Thyroid gland (tissue), 4 donors: Measurements from ENCODE around the gene MAB21L3. TPM values are rescaled to one million over a fixed set of nuclear protein-coding genes. Genes with fewer than 3 reads are reported as not detected.

ENCODE experiments used
- DNase-seq, 2 donors: peaks; one replicate each; pipeline ENCODE4 v3.0.0-alpha.2; 2019
- H3K27ac ChIP-seq, 3 donors: fragments of 200-600 bp; sonication (generic); 1 replicate in 2 of 3; 2 replicates in 1 of 3; pipeline ENCODE4 v1.5.1; 2016 to 2019; ENCODE audit warnings: mild to moderate bottlenecking in 1 of 3, moderate library complexity in 1 of 3
- H3K27me3 ChIP-seq: fragments of 200-600 bp; sonication (generic); one replicate; pipeline ENCODE4 v1.5.1; 2019
- H3K36me3 ChIP-seq, 2 donors: fragments of 200-600 bp; sonication (generic); one replicate each; pipeline ENCODE4 v1.5.1; 2016 to 2019
- H3K4me1 ChIP-seq, 2 donors: fragments of 200-600 bp; sonication (generic); one replicate each; pipeline ENCODE4 v1.5.1; 2017 to 2019
- H3K4me3 ChIP-seq, 3 donors: fragments of 200-600 bp; sonication (generic); replicated peaks in 1 of 3; 1 replicate in 2 of 3; 2 replicates in 1 of 3; pipeline ENCODE4 v1.5.1; 2016; ENCODE audit warnings: mild to moderate bottlenecking in 1 of 3
- H3K9me3 ChIP-seq: fragments of 200-600 bp; sonication (generic); one replicate; pipeline ENCODE4 v1.5.1; 2017
- CTCF ChIP-seq, 6 experiments: fragments of 200-600 bp in 3 of 6; fragments of 450-650 bp in 3 of 6; sonication (generic) in 3 of 6; IDR thresholded peaks; one replicate each; pipeline ENCODE4 v1.5.1; 2016 to 2019; ENCODE audit warnings: antibody characterized with exemption in 6 of 6, mild to moderate bottlenecking in 2 of 6, inconsistent platforms in 1 of 6, moderate library complexity in 1 of 6
- POLR2A ChIP-seq, 2 donors: fragments of 450-650 bp; IDR thresholded peaks; one replicate each; pipeline ENCODE4 v1.6.1; 2017; ENCODE audit warnings: antibody characterized with exemption in 2 of 2, mild to moderate bottlenecking in 2 of 2, moderate library complexity in 1 of 2
- WGBS, 2 donors: methylation state at CpG; one replicate each; pipeline ENCODE4 v1.1.5; 2017; 5-methylcytosine and 5-hydroxymethylcytosine counted together
- intact Hi-C: fragments of 100-400 bp; cut with DNase I; formaldehyde crosslinking; loops from one replicate; pipeline ENCODE4 v1.15.1; 2023
- total RNA-seq, 4 donors: library from RNA; depleted of rRNA; stranded (reverse); fragments of >200 nt; gene quantifications; one replicate each; pipeline ENCODE4 v1.2.3, GENCODE V29; 2016

Gene MAB21L3
- total RNA-seq, 4 donors from 2014 or later, result 0.34 to 0.89 (median 0.73) TPM

GRCh38 chr1:116067566-116067890, 43.7 kb upstream of the MAB21L3 start:
- Histone ChIP-seq H3K4me1 (no peaks in the 10 kb centered on the region), H3K27ac (no peak overlapping the region), H3K4me3 (no peak overlapping the region), H3K27me3 (no peaks in the 10 kb centered on the region), H3K9me3 (no peaks in the 10 kb centered on the region), H3K36me3 (peaks cover 0 to 3% of the 10 kb centered on the region in 2 donors)
- intact Hi-C loops, result no loop called here
- 80% methylated on average over 2 of the region's 2 CpGs for WGBS, 2 donors
- no peak for TF ChIP-seq POLR2A (IDR thresholded peaks at IDR 0.05)
- TF ChIP-seq CTCF (IDR thresholded peaks at IDR 0.05), result no peak
- DNase-seq, result no peak

- Histone ChIP-seq H3K27ac (no peak overlapping the region), H3K27me3 (no peaks in the 10 kb centered on the region), H3K9me3 (no peaks in the 10 kb centered on the region), H3K4me1 (no peaks in the 10 kb centered on the region), H3K36me3 (no peaks in the 10 kb centered on the region), H3K4me3 (no peak overlapping the region)
- DNase-seq, result no peak
- intact Hi-C loops, result no loop called here
- TF ChIP-seq POLR2A (IDR thresholded peaks at IDR 0.05), result no peak
- TF ChIP-seq CTCF (IDR thresholded peaks at IDR 0.05), result no peak
- WGBS, 2 donors, result 0% methylated on average over 1 of the region's 1 CpG
Measured at GRCh38 chr1:116075575-116075974, 35.6 kb upstream of the MAB21L3 start.

GRCh38 chr1:116075990-116076389, 35.2 kb upstream of the MAB21L3 start:
- H3K27me3 ChIP-seq, result no peaks in the 10 kb centered on the region
- no peaks in the 10 kb centered on the region for H3K4me1 ChIP-seq
- no peak overlapping the region for H3K4me3 ChIP-seq
- no peaks in the 10 kb centered on the region for H3K36me3 ChIP-seq
- no peaks in the 10 kb centered on the region for H3K9me3 ChIP-seq
- 87 to 89% methylated on average over 4 of the region's 4 CpGs for WGBS, 2 donors
- H3K27ac ChIP-seq, result no peak overlapping the region
- intact Hi-C loops, result no loop called here
- no peak for DNase-seq
- no peak for TF ChIP-seq CTCF (IDR thresholded peaks at IDR 0.05)
- no peak for TF ChIP-seq POLR2A (IDR thresholded peaks at IDR 0.05)

GRCh38 chr1:116076831-116077230, 34.4 kb upstream of the MAB21L3 start:
- Histone ChIP-seq H3K27me3 (no peaks in the 10 kb centered on the region), H3K4me1 (no peaks in the 10 kb centered on the region), H3K36me3 (no peaks in the 10 kb centered on the region), H3K4me3 (no peak overlapping the region), H3K9me3 (no peaks in the 10 kb centered on the region), H3K27ac (no peak overlapping the region)
- TF ChIP-seq POLR2A (IDR thresholded peaks at IDR 0.05) (no peak), CTCF (IDR thresholded peaks at IDR 0.05) (no peak)
- 86 to 90% methylated on average over 3 of the region's 3 CpGs for WGBS, 2 donors
- no peak for DNase-seq
- intact Hi-C loops, result no loop called here

- Histone ChIP-seq H3K4me1 (no peaks in the 10 kb centered on the region), H3K27ac (no peak overlapping the region), H3K4me3 (no peak overlapping the region), H3K36me3 (no peaks in the 10 kb centered on the region), H3K9me3 (no peaks in the 10 kb centered on the region), H3K27me3 (no peaks in the 10 kb centered on the region)
- intact Hi-C loops, result no loop called here
- 66 to 67% methylated on average over 6 of the region's 6 CpGs for WGBS, 2 donors
- TF ChIP-seq POLR2A (IDR thresholded peaks at IDR 0.05) (no peak), CTCF (IDR thresholded peaks at IDR 0.05) (no peak)
- no peak for DNase-seq
Measured at GRCh38 chr1:116078699-116079223, 32.4 kb upstream of the MAB21L3 start.
